OCI-LY1 (cell line): ENCODE data around the gene MRI1.

Experiments used
- H2AFZ ChIP-seq: fragments of 200-600 bp; sonication (generic), shearing (Covaris generic); 2 replicates; pipeline ENCODE4 v1.6.0; 2014; ENCODE audit warnings: antibody characterized with exemption, mild to moderate bottlenecking, low read length
- H3F3A ChIP-seq: fragments of 200-600 bp; sonication (generic), shearing (Covaris generic); 2 replicates; pipeline ENCODE4 v1.6.0; 2014; ENCODE audit warnings: mild to moderate bottlenecking, antibody characterized with exemption, low read length, moderate library complexity; ENCODE audit not compliant: insufficient read depth
- H3K27ac ChIP-seq: fragments of 200-600 bp; sonication (generic); 2 replicates; pipeline ENCODE4 v1.5.1; 2014; ENCODE audit warnings: low read length, mixed run types, mild to moderate bottlenecking, low read depth; ENCODE audit not compliant: poor library complexity, severe bottlenecking
- H3K27me3 ChIP-seq: fragments of 200-600 bp; sonication (generic); 2 replicates; pipeline ENCODE4 v1.6.0; 2014; ENCODE audit warnings: antibody characterized with exemption, mild to moderate bottlenecking, low read length, moderate library complexity; ENCODE audit not compliant: insufficient read depth
- H3K36me3 ChIP-seq: fragments of 200-600 bp; sonication (generic); 2 replicates; pipeline ENCODE4 v1.6.1; 2014; ENCODE audit warnings: mild to moderate bottlenecking, antibody characterized with exemption, low read length, moderate library complexity, mixed read lengths; ENCODE audit not compliant: insufficient read depth
- H3K4me1 ChIP-seq: fragments of 200-600 bp; sonication (generic); 2 replicates; pipeline ENCODE4 v1.5.1; 2014; ENCODE audit warnings: mild to moderate bottlenecking, low read length, moderate library complexity; ENCODE audit not compliant: insufficient read depth, severe bottlenecking
- H3K4me2 ChIP-seq: fragments of 200-600 bp; sonication (generic), shearing (Covaris generic); 2 replicates; pipeline ENCODE4 v1.6.1; 2014; ENCODE audit warnings: low read length
- H3K4me3 ChIP-seq: fragments of 200-600 bp; sonication (generic); 2 replicates; pipeline ENCODE4 v1.5.1; 2014; ENCODE audit warnings: low read length, low read depth, mild to moderate bottlenecking, mixed read lengths; ENCODE audit not compliant: poor library complexity, severe bottlenecking
- H3K79me2 ChIP-seq: fragments of 200-600 bp; shearing (Covaris generic); 2 replicates; pipeline ENCODE4 v1.6.1; 2016; ENCODE audit warnings: mixed run types, low read length, mixed read lengths; ENCODE audit not compliant: insufficient read depth
- H3K9ac ChIP-seq: fragments of 200-600 bp; sonication (generic), shearing (Covaris generic); 2 replicates; pipeline ENCODE4 v1.6.1; 2014; ENCODE audit warnings: mild to moderate bottlenecking, low read length, mixed read lengths
- H3K9me2 ChIP-seq: fragments of 200-600 bp; sonication (generic), shearing (Covaris generic); 2 replicates; pipeline ENCODE4 v1.6.1; 2014; ENCODE audit warnings: low read depth, mild to moderate bottlenecking, low read length, mixed read lengths
- H3K9me3 ChIP-seq: fragments of 200-600 bp; shearing (Covaris generic); 2 replicates; pipeline ENCODE4 v1.6.1; 2014; ENCODE audit warnings: low read length, mixed read lengths
- H4K20me1 ChIP-seq: fragments of 200-600 bp; sonication (generic), shearing (Covaris generic); 2 replicates; pipeline ENCODE4 v1.6.0; 2016; ENCODE audit warnings: mild to moderate bottlenecking, low read length; ENCODE audit not compliant: insufficient read depth
- EZH2 ChIP-seq: fragments of 200-600 bp; sonication (generic), shearing (Covaris generic); IDR thresholded peaks from 2 replicates; pipeline ENCODE4 v1.8.0; 2017; ENCODE audit warnings: borderline replicate concordance, mixed run types, mild to moderate bottlenecking, antibody characterized with exemption, low read length, moderate library complexity, mixed read lengths
- TF ChIP-seq, protein P1 (sequence below): fragments of 200-600 bp; sonication (generic), shearing (Covaris generic); IDR thresholded peaks from 2 replicates; pipeline ENCODE4 v1.5.1; 2017; ENCODE audit warnings: mild to moderate bottlenecking, antibody characterized with exemption, low read length, moderate library complexity, mixed read lengths

Gene MRI1

GRCh38 chr19:13761423-13761822, 2.9 kb upstream of the MRI1 start:
- no peak overlapping the region for H3K9ac ChIP-seq
- no peaks in the 10 kb centered on the region for H4K20me1 ChIP-seq
- no peak overlapping the region for H3K4me3 ChIP-seq
- TF ChIP-seq, protein P1, sequence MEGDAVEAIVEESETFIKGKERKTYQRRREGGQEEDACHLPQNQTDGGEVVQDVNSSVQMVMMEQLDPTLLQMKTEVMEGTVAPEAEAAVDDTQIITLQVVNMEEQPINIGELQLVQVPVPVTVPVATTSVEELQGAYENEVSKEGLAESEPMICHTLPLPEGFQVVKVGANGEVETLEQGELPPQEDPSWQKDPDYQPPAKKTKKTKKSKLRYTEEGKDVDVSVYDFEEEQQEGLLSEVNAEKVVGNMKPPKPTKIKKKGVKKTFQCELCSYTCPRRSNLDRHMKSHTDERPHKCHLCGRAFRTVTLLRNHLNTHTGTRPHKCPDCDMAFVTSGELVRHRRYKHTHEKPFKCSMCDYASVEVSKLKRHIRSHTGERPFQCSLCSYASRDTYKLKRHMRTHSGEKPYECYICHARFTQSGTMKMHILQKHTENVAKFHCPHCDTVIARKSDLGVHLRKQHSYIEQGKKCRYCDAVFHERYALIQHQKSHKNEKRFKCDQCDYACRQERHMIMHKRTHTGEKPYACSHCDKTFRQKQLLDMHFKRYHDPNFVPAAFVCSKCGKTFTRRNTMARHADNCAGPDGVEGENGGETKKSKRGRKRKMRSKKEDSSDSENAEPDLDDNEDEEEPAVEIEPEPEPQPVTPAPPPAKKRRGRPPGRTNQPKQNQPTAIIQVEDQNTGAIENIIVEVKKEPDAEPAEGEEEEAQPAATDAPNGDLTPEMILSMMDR = no peak
- no peak for TF ChIP-seq EZH2
- H3K27me3 ChIP-seq = no peaks in the 10 kb centered on the region
- no peaks in the 10 kb centered on the region for H3F3A ChIP-seq
- H2AFZ ChIP-seq = no peak overlapping the region
- H3K4me1 ChIP-seq = peaks cover 13% of the 10 kb centered on the region
- H3K79me2 ChIP-seq = no peaks in the 10 kb centered on the region
- no peak overlapping the region for H3K27ac ChIP-seq
- no peaks in the 10 kb centered on the region for H3K9me3 ChIP-seq
- H3K9me2 ChIP-seq = no peaks in the 10 kb centered on the region
- no peak overlapping the region for H3K4me2 ChIP-seq
- H3K36me3 ChIP-seq = peaks cover 30% of the 10 kb centered on the region

- Histone ChIP-seq H3K27me3 (no peaks in the 10 kb centered on the region), H3K79me2 (no peaks in the 10 kb centered on the region), H3K9me3 (no peaks in the 10 kb centered on the region), H4K20me1 (no peaks in the 10 kb centered on the region), H3K4me1 (peaks cover 13% of the 10 kb centered on the region), H2AFZ (no peak overlapping the region), H3K9me2 (no peaks in the 10 kb centered on the region), H3K4me3 (no peak overlapping the region), H3F3A (no peaks in the 10 kb centered on the region), H3K4me2 (no peak overlapping the region), H3K36me3 (peaks cover 19% of the 10 kb centered on the region; the same call in 1 of the 2 replicates), H3K27ac (no peak overlapping the region), H3K9ac (no peak overlapping the region)
- TF ChIP-seq EZH2 = no peak
- TF ChIP-seq, protein P1 = no peak
Measured at GRCh38 chr19:13762635-13763235, 1.6 kb upstream of the MRI1 start.

GRCh38 chr19:13763265-13763664, 1.1 kb upstream of the MRI1 start:
- no peak overlapping the region for H2AFZ ChIP-seq
- H3K9me3 ChIP-seq = no peaks in the 10 kb centered on the region
- no peak for TF ChIP-seq EZH2
- TF ChIP-seq, protein P1 = no peak
- H3K4me2 ChIP-seq = no peak overlapping the region
- H3K36me3 ChIP-seq = peaks cover 17% of the 10 kb centered on the region; the same call in 1 of the 2 replicates
- H3F3A ChIP-seq = no peaks in the 10 kb centered on the region
- H3K27me3 ChIP-seq = no peaks in the 10 kb centered on the region
- no peak overlapping the region for H3K4me3 ChIP-seq
- no peaks in the 10 kb centered on the region for H4K20me1 ChIP-seq
- H3K9ac ChIP-seq = no peak overlapping the region
- no peak overlapping the region for H3K27ac ChIP-seq
- H3K9me2 ChIP-seq = no peaks in the 10 kb centered on the region
- H3K79me2 ChIP-seq = no peaks in the 10 kb centered on the region
- peaks cover 13% of the 10 kb centered on the region for H3K4me1 ChIP-seq
